ENCODE measurements around the gene RPRML. TPM values are rescaled to one million over a fixed set of nuclear protein-coding genes. Genes with fewer than 3 reads are reported as not detected.
"Not testable (repeated sequence)": the region's sequence is repeated elsewhere in the genome, so short reads cannot be mapped to it uniquely, and the experiment has no call there.

Gene RPRML
- total RNA-seq, result under 1 TPM in 1 of 4 donors, not detected in 3; 0.48 TPM

- Histone ChIP-seq H3K4me1 (peaks cover 7 to 26% (median 23%) of the 10 kb centered on the region in 4 donors), H3K36me3 (no peaks in the 10 kb centered on the region), H3K27ac (no peak within 1 kb of the TSS), H3K9me3 (no peaks in the 10 kb centered on the region), H3K4me3 (peak within 1 kb of the TSS; percentile 37 to 64 (median 40)), H3K27me3 (peaks cover 55% of the 10 kb centered on the region)
- intact Hi-C loops (cut with DNase I; ENCODE audit: low total_unique reads), result no loop called here
- DNase-seq, result peak; percentile 27
- in situ Hi-C loops (cut with MboI; ENCODE audit: low pct_ligation_motif_present in 1 of 4, low pct_unique_long_range_greater_than_20kb in 1 of 4, low sequenced_read_pairs in 3 of 4), result no loop called here
- no peak for TF ChIP-seq CTCF (IDR thresholded peaks at IDR 0.05)
- no peak for TF ChIP-seq EP300 (IDR thresholded peaks at IDR 0.05; ENCODE audit: low read depth)
- TF ChIP-seq POLR2AphosphoS5 (IDR thresholded peaks at IDR 0.05), result no peak
- TF ChIP-seq POLR2A (IDR thresholded peaks at IDR 0.05), result no peak
- 4 to 5% methylated on average over 5 to 23 of the region's 57 CpGs for WGBS, 2 donors (ENCODE audit: low coverage in 1 of 2)
These were observed at the start of gene RPRML for GRCh38 chr17:46979147-46979863. TSS of gene RPRML (minus strand) at chr17:46979253. CDS start at chr17:46979007, 246 bp downstream.

DNA sequence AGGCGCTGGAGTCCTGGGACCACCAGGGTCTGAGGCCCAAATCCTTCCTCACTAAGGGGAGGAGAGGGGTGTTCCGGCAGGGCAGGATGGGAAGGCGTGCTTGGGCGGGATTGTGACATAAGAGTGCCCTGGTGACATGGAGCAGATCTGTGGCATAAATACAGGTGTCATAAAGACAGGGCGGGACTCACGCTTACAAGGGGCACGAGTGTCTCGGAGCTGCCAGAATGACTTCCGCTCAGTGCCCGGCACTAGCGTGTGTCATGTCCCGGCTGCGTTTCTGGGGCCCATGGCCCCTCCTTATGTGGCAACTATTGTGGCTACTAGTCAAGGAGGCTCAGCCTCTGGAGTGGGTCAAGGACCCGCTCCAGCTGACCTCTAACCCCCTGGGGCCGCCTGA lies 37.9 kb upstream of the RPRML start:
- H3K36me3 ChIP-seq; H3K27ac ChIP-seq; H3K4me3 ChIP-seq; H3K27me3 ChIP-seq; in situ Hi-C loops (cut with MboI; ENCODE audit: low pct_ligation_motif_present in 1 of 4, low pct_unique_long_range_greater_than_20kb in 1 of 4, low sequenced_read_pairs in 3 of 4); intact Hi-C loops (cut with DNase I; ENCODE audit: low total_unique reads); H3K9me3 ChIP-seq; H3K4me1 ChIP-seq: not testable (repeated sequence)
- WGBS, 2 donors (ENCODE audit: low coverage in 1 of 2), result 71% methylated on average over 10 of the region's 15 CpGs; no CpG with 5 or more reads in 1 of the 2 donors
- DNase-seq, result peak; percentile 37
- TF ChIP-seq POLR2A (IDR thresholded peaks at IDR 0.05), result peak; percentile 32

DNA sequence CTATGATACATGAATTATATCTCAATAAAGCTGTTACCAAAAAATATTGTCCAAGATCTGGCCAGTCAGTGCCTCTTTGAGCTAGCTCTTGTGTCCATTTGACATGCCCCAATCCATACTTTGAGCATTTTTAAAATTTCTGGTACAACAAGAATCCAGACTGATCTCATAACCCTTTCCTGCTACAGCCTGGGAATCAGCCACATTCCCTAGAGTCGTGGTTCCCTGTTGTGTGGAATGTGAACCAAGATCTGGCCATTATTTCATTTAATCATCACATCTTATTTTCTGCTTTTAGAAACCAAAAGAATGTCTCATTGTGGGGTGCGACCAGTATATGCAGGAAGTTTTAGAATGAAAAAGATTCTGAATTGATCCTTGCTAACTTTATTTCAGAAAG lies 34.3 kb upstream of the RPRML start:
- 85 to 95% methylated on average over 2 of the region's 2 CpGs for WGBS, 2 donors (ENCODE audit: low coverage in 1 of 2)
- Histone ChIP-seq H3K27ac (no peak overlapping the region), H3K4me1 (no peaks in the 10 kb centered on the region), H3K4me3 (no peak overlapping the region), H3K9me3 (no peaks in the 10 kb centered on the region), H3K27me3 (no peaks in the 10 kb centered on the region), H3K36me3 (no peaks in the 10 kb centered on the region)
- TF ChIP-seq EP300 (IDR thresholded peaks at IDR 0.05; ENCODE audit: low read depth), result no peak
- no peak for TF ChIP-seq POLR2AphosphoS5 (IDR thresholded peaks at IDR 0.05)
- TF ChIP-seq POLR2A (IDR thresholded peaks at IDR 0.05), result no peak
- no peak for TF ChIP-seq CTCF (IDR thresholded peaks at IDR 0.05)
- no peak for DNase-seq
- in situ Hi-C loops (cut with MboI; ENCODE audit: low pct_ligation_motif_present in 1 of 4, low pct_unique_long_range_greater_than_20kb in 1 of 4, low sequenced_read_pairs in 3 of 4) (no loop called here), intact Hi-C loops (cut with DNase I; ENCODE audit: low total_unique reads) (no loop called here)

- Histone ChIP-seq H3K4me1 (no peaks in the 10 kb centered on the region), H3K27me3 (no peaks in the 10 kb centered on the region), H3K27ac (no peak overlapping the region), H3K36me3 (no peaks in the 10 kb centered on the region), H3K4me3 (no peak overlapping the region), H3K9me3 (no peaks in the 10 kb centered on the region)
- intact Hi-C loops (cut with DNase I; ENCODE audit: low total_unique reads), result no loop called here
- in situ Hi-C loops (cut with MboI; ENCODE audit: low pct_ligation_motif_present in 1 of 4, low pct_unique_long_range_greater_than_20kb in 1 of 4, low sequenced_read_pairs in 3 of 4), result no loop called here
- no peak for DNase-seq
- TF ChIP-seq EP300 (IDR thresholded peaks at IDR 0.05; ENCODE audit: low read depth), result no peak
- no peak for TF ChIP-seq POLR2AphosphoS5 (IDR thresholded peaks at IDR 0.05)
These were observed 33.4 kb upstream of the RPRML start for GRCh38 chr17:47012457-47012856.

DNA sequence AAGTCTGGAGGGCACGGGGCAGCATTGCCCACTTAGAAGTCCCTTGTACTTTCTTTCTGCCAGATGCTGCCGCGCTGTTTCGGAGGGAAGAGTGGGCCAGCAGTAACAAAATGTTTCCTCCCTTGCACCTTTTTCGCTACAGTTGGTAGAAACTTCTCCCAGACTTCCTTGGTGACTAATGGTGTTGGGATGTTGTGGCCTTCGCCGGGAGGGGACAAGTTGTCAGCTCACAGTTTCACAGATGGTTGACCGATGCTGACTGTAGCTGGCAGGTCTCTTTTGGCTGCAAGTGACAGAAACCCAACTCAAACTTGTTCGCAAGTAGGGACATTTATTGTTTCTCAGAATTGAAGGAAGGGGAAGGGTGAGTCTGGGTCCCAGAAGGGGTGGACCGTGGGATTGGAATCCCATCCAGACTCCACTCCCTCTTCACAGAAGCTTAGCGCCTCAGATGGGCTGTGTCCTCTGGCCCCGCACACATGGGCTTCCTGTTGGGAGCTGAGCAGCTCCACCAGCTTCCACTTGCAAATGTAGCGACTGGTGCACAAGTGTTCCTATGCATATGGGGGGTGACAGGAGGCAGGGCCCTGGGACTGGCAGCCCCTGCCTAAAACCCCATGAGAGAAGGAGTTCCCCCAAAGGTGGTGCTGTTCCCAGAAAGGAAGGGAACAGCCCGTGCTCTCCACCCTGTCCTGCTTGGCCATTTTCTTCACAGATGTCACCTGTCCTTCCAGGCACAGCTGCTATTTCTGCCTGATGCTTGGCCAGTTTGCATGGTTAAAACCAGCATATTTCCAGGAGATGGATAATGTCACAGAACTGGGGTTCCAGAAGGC lies 30.9 kb upstream of the RPRML start:
- H3K4me1 ChIP-seq, result no peaks in the 10 kb centered on the region
- intact Hi-C loops (cut with DNase I; ENCODE audit: low total_unique reads), result no loop called here
- no peaks in the 10 kb centered on the region for H3K27me3 ChIP-seq
- in situ Hi-C loops (cut with MboI; ENCODE audit: low pct_ligation_motif_present in 1 of 4, low pct_unique_long_range_greater_than_20kb in 1 of 4, low sequenced_read_pairs in 3 of 4), result no loop called here
- no peaks in the 10 kb centered on the region for H3K9me3 ChIP-seq
- H3K36me3 ChIP-seq, result no peaks in the 10 kb centered on the region
- WGBS, 2 donors (ENCODE audit: low coverage in 1 of 2), result 93 to 95% methylated on average over 4 to 14 of the region's 14 CpGs
- DNase-seq, result no peak
- no peak overlapping the region for H3K4me3 ChIP-seq
- H3K27ac ChIP-seq, result no peak overlapping the region
- TF ChIP-seq CTCF (IDR thresholded peaks at IDR 0.05) (no peak), POLR2AphosphoS5 (IDR thresholded peaks at IDR 0.05) (no peak), EP300 (IDR thresholded peaks at IDR 0.05; ENCODE audit: low read depth) (no peak), POLR2A (IDR thresholded peaks at IDR 0.05) (no peak)

All from transverse colon (tissue), 4 donors.